B cell (primary cell): ENCODE measurements around the gene ALPL. TPM values are rescaled to one million over a fixed set of nuclear protein-coding genes. Genes with fewer than 3 reads are reported as not detected.
"Not testable (repeated sequence)": the region's sequence is repeated elsewhere in the genome, so short reads cannot be mapped to it uniquely, and the experiment has no call there.

ENCODE experiments used
- ATAC-seq: fragments of 200-7000 bp; cut with Tn5 transposase; one replicate; pipeline ENCODE4 v1.10.0; 2021; ENCODE audit warnings: low read depth, mild to moderate bottlenecking, moderate number of reproducible peaks, moderate library complexity
- CTCF ChIA-PET: fragments of 350-600 bp; sonication (Branson Sonifier 250); formaldehyde crosslinking; loops from one replicate; lab custom pipeline; 2021; ENCODE audit warnings: antibody characterized with exemption, inconsistent platforms; lab: Charles Lee
- POLR2A ChIA-PET: fragments of 350-600 bp; sonication (Branson Sonifier 250); formaldehyde crosslinking; loops from one replicate; lab custom pipeline; 2021; ENCODE audit warnings: antibody characterized with exemption; lab: Charles Lee
- DNase-seq: peaks from one replicate; pipeline ENCODE4 v3.0.0; 2013
- H2AFZ ChIP-seq: 2 replicates; pipeline ENCODE4 v1.6.1; 2012; ENCODE audit warnings: mild to moderate bottlenecking, low read depth, low read length; ENCODE audit not compliant: insufficient read depth, poor library complexity, severe bottlenecking
- H3K27ac ChIP-seq, 2 donors: 1 replicate in 1 of 2; 2 replicates in 1 of 2; pipeline ENCODE4 v1.5.1; 2012 to 2013; ENCODE audit warnings: low read length in 2 of 2, mild to moderate bottlenecking in 2 of 2, moderate library complexity in 1 of 2
- H3K27me3 ChIP-seq, 4 experiments: fragments of 200-600 bp in 1 of 4; sonication (generic) in 1 of 4; replicated peaks in 1 of 4; 1 replicate in 2 of 4; 2 replicates in 2 of 4; pipeline versions ENCODE4 v1.6.1 to v1.7.0; 2013 to 2016; ENCODE audit warnings: low read length in 3 of 4, mild to moderate bottlenecking in 2 of 4, mixed read lengths in 1 of 4, moderate library complexity in 1 of 4; ENCODE audit not compliant: insufficient read depth in 4 of 4, control insufficient read depth in 3 of 4; ENCODE audit errors: control extremely low read depth in 1 of 4
- H3K36me3 ChIP-seq, 2 experiments: replicated peaks in 1 of 2; 1 replicate in 1 of 2; 2 replicates in 1 of 2; pipeline versions ENCODE4 v1.6.1 to v1.7.1; 2013; ENCODE audit warnings: low read length in 1 of 2; ENCODE audit not compliant: insufficient read depth in 2 of 2, control insufficient read depth in 1 of 2; ENCODE audit errors: control extremely low read depth in 1 of 2, extremely low read depth in 1 of 2
- H3K4me1 ChIP-seq, 2 donors: fragments of 200-600 bp in 1 of 2; sonication (generic) in 1 of 2; 1 replicate in 1 of 2; 2 replicates in 1 of 2; pipeline versions ENCODE4 v1.5.1 to v1.6.1; 2013 to 2017; ENCODE audit warnings: low read length in 2 of 2; ENCODE audit not compliant: control insufficient read depth in 2 of 2, insufficient read depth in 2 of 2
- H3K4me2 ChIP-seq: replicated peaks from 2 replicates; pipeline ENCODE3; 2012; ENCODE audit warnings: mild to moderate bottlenecking, low read depth, low read length; ENCODE audit not compliant: poor library complexity, severe bottlenecking
- H3K4me3 ChIP-seq, 5 experiments: fragments of 200-600 bp in 1 of 5; sonication (generic) in 1 of 5; 1 replicate in 3 of 5; 2 replicates in 2 of 5; pipeline versions ENCODE4 v1.5.1 to v1.7.0; 2011 to 2016; ENCODE audit warnings: low read length in 4 of 5, mild to moderate bottlenecking in 4 of 5, low read depth in 2 of 5, control low read depth in 1 of 5, moderate library complexity in 1 of 5; ENCODE audit not compliant: insufficient read depth in 1 of 5; ENCODE audit errors: control extremely low read depth in 1 of 5, extremely low read depth in 1 of 5
- H3K79me2 ChIP-seq: fragments of 200-600 bp; sonication (generic); one replicate; pipeline ENCODE4 v1.6.0; 2016; ENCODE audit warnings: low read length; ENCODE audit not compliant: control insufficient read depth, insufficient read depth
- H3K9ac ChIP-seq: fragments of 200-600 bp; sonication (generic); 2 replicates; pipeline ENCODE4 v1.6.1; 2017; ENCODE audit warnings: mild to moderate bottlenecking, low read length, moderate library complexity
- H3K9me3 ChIP-seq, 3 donors: one replicate each; pipeline versions ENCODE4 v1.6.1 to v1.7.1; 2013; ENCODE audit warnings: low read length in 2 of 3; ENCODE audit not compliant: control insufficient read depth in 2 of 3, insufficient read depth in 1 of 3; ENCODE audit errors: control extremely low read depth in 1 of 3
- H4K20me1 ChIP-seq: 2 replicates; pipeline ENCODE4 v1.6.0; 2012; ENCODE audit warnings: mild to moderate bottlenecking, low read length; ENCODE audit not compliant: insufficient read depth, control insufficient read depth, poor library complexity, severe bottlenecking
- H3K27ac Mint-ChIP-seq: one replicate; pipeline ENCODE4 v1.8.0; 2021; ENCODE audit warnings: mixed read lengths
- H3K27me3 Mint-ChIP-seq: one replicate; pipeline ENCODE4 v1.8.0; 2021; ENCODE audit warnings: mixed read lengths
- H3K4me1 Mint-ChIP-seq: one replicate; pipeline ENCODE4 v1.8.0; 2021; ENCODE audit warnings: mixed read lengths
- H3K4me3 Mint-ChIP-seq: one replicate; pipeline ENCODE4 v1.8.0; 2021; ENCODE audit warnings: mixed read lengths
- H3K9me3 Mint-ChIP-seq: one replicate; pipeline ENCODE4 v1.8.0; 2022; ENCODE audit warnings: mixed read lengths; ENCODE audit not compliant: insufficient read depth
- EZH2 ChIP-seq: IDR thresholded peaks from 2 replicates; pipeline ENCODE4 v1.6.1; 2012; ENCODE audit warnings: borderline replicate concordance, low read depth, mild to moderate bottlenecking, moderate library complexity, low read length; ENCODE audit not compliant: insufficient read depth, poor library complexity, severe bottlenecking
- WGBS: methylation state at CpG from one replicate; pipeline ENCODE4 v1.1.5; 2013; ENCODE audit warnings: missing lambda C conversion rate; ENCODE audit not compliant: insufficient coverage; 5-methylcytosine and 5-hydroxymethylcytosine counted together
- intact Hi-C: fragments of 100-400 bp; cut with micrococcal nuclease; formaldehyde crosslinking; loops from one replicate; pipeline ENCODE4 v1.10.0; 2022
- polyA plus RNA-seq: library from polyadenylated mRNA; depleted of rRNA; stranded (reverse); fragments of >200 nt; gene quantifications from 2 replicates; pipeline ENCODE4 v1.2.3, GENCODE V29; 2012
- total RNA-seq, 2 donors: library from RNA; stranded (reverse); fragments of 120-200 nt in 1 of 2; gene quantifications; 1 replicate in 1 of 2; 2 replicates in 1 of 2; pipeline versions ENCODE4 v1.2.3 to v1.2.4, GENCODE V29; 2013 to 2022
- TF ChIP-seq, protein P1 (sequence below): fragments of 200-600 bp; IDR thresholded peaks from one replicate; pipeline ENCODE4 v1.8.0; 2022; ENCODE audit warnings: antibody characterized with exemption, mild to moderate bottlenecking

The ALPL gene
- total and polyA plus RNA-seq, 2 donors (not counting 1 experiment from before 2014, with no cell fraction given), result 1.6 to 12.2 TPM

- Mint-ChIP-seq H3K27ac (no peak overlapping the region), H3K4me1 (no peaks in the 10 kb centered on the region), H3K9me3 (no peaks in the 10 kb centered on the region), H3K27me3 (no peaks in the 10 kb centered on the region), H3K4me3 (no peak overlapping the region)
- Histone ChIP-seq H3K27me3 (no peaks in the 10 kb centered on the region), H3K27ac (no peak overlapping the region), H2AFZ (no peak overlapping the region), H3K4me2 (no peak overlapping the region), H3K9ac (no peak overlapping the region), H3K4me1 (no peaks in the 10 kb centered on the region), H3K9me3 (no peaks in the 10 kb centered on the region), H4K20me1 (no peaks in the 10 kb centered on the region), H3K79me2 (no peaks in the 10 kb centered on the region), H3K36me3 (no peaks in the 10 kb centered on the region), H3K4me3 (no peak overlapping the region)
- ChIA-PET POLR2A (no interaction called here), CTCF (interaction anchor here (0.9 to 1.0 kb wide), 2 partner anchors 12 to 294 kb away, joined by 3 read pairs; no protein-coding TSS in a partner anchor)
- no peak for TF ChIP-seq EZH2
- TF ChIP-seq, protein P1, sequence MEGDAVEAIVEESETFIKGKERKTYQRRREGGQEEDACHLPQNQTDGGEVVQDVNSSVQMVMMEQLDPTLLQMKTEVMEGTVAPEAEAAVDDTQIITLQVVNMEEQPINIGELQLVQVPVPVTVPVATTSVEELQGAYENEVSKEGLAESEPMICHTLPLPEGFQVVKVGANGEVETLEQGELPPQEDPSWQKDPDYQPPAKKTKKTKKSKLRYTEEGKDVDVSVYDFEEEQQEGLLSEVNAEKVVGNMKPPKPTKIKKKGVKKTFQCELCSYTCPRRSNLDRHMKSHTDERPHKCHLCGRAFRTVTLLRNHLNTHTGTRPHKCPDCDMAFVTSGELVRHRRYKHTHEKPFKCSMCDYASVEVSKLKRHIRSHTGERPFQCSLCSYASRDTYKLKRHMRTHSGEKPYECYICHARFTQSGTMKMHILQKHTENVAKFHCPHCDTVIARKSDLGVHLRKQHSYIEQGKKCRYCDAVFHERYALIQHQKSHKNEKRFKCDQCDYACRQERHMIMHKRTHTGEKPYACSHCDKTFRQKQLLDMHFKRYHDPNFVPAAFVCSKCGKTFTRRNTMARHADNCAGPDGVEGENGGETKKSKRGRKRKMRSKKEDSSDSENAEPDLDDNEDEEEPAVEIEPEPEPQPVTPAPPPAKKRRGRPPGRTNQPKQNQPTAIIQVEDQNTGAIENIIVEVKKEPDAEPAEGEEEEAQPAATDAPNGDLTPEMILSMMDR, result no peak
- 89% methylated on average over 12 of the region's 14 CpGs for WGBS
- DNase-seq (no peak), ATAC-seq (no peak)
- intact Hi-C loops, result no loop called here
Measured at GRCh38 chr1:21564521-21565095, 55.4 kb downstream of the ALPL start.

- 80% methylated on average over 5 of the region's 8 CpGs for WGBS
- no peaks in the 10 kb centered on the region for H3K79me2 ChIP-seq
- Mint-ChIP-seq H3K9me3 (no peaks in the 10 kb centered on the region), H3K4me3 (no peak overlapping the region), H3K4me1 (no peaks in the 10 kb centered on the region), H3K27me3 (no peaks in the 10 kb centered on the region), H3K27ac (no peak overlapping the region)
- no peaks in the 10 kb centered on the region for H4K20me1 ChIP-seq
- H3K9ac ChIP-seq, result no peak overlapping the region
- ATAC-seq (no peak), DNase-seq (no peak)
- H3K4me3 ChIP-seq, result no peak overlapping the region
- no peaks in the 10 kb centered on the region for H3K36me3 ChIP-seq
- no peak for TF ChIP-seq EZH2
- TF ChIP-seq, protein P1, result no peak
- no peaks in the 10 kb centered on the region for H3K27me3 ChIP-seq
- CTCF ChIA-PET, result interaction anchor here (0.9 kb wide), 1 partner anchor 11 kb away, joined by 3 read pairs; no protein-coding TSS in a partner anchor
- no peaks in the 10 kb centered on the region for H3K4me1 ChIP-seq
- no peak overlapping the region for H3K4me2 ChIP-seq
- H3K9me3 ChIP-seq, result no peaks in the 10 kb centered on the region
- H2AFZ ChIP-seq, result no peak overlapping the region
- POLR2A ChIA-PET, result no interaction called here
- no peak overlapping the region for H3K27ac ChIP-seq
- intact Hi-C loops, result no loop called here
Measured at GRCh38 chr1:21565285-21565684, 56.1 kb downstream of the ALPL start.

DNA sequence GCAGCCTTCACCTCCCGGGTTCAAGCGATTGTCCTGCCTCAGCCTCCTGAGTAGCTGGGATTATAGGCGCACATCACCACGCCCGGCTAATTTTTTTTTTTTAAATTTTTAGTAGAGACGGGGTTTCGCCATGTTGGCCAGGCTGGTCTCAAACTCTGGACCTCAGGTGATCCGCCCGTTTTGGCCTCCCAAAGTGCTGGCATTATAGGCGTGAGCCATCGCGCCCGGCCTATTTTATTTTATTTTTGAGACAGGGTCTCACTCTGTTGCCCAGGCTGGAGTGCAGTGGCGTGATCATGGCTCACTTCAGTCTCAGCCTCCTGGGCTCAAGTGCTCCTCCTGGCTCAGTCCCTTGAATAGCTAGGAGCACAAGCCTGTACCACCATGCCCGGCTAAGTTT is 57.1 kb downstream of the ALPL start:
- H3K4me1 ChIP-seq, H3K9me3 Mint-ChIP-seq, H2AFZ ChIP-seq, DNase-seq, H3K27me3 Mint-ChIP-seq, H4K20me1 ChIP-seq, intact Hi-C loops, ATAC-seq, H3K27me3 ChIP-seq, H3K4me2 ChIP-seq, H3K4me3 ChIP-seq, H3K27ac Mint-ChIP-seq, H3K4me1 Mint-ChIP-seq, H3K9ac ChIP-seq, H3K27ac ChIP-seq, CTCF ChIA-PET, H3K4me3 Mint-ChIP-seq, H3K79me2 ChIP-seq, POLR2A ChIA-PET, H3K36me3 ChIP-seq, H3K9me3 ChIP-seq: not testable (repeated sequence)
- WGBS, result 95% methylated on average over 11 of the region's 15 CpGs
